ENCODE measurements around the gene GALNT7.
"Not testable (repeated sequence)": the region's sequence is repeated elsewhere in the genome, so short reads cannot be mapped to it uniquely, and the experiment has no call there.

GALNT7 gene, protein sequence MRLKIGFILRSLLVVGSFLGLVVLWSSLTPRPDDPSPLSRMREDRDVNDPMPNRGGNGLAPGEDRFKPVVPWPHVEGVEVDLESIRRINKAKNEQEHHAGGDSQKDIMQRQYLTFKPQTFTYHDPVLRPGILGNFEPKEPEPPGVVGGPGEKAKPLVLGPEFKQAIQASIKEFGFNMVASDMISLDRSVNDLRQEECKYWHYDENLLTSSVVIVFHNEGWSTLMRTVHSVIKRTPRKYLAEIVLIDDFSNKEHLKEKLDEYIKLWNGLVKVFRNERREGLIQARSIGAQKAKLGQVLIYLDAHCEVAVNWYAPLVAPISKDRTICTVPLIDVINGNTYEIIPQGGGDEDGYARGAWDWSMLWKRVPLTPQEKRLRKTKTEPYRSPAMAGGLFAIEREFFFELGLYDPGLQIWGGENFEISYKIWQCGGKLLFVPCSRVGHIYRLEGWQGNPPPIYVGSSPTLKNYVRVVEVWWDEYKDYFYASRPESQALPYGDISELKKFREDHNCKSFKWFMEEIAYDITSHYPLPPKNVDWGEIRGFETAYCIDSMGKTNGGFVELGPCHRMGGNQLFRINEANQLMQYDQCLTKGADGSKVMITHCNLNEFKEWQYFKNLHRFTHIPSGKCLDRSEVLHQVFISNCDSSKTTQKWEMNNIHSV

DNA sequence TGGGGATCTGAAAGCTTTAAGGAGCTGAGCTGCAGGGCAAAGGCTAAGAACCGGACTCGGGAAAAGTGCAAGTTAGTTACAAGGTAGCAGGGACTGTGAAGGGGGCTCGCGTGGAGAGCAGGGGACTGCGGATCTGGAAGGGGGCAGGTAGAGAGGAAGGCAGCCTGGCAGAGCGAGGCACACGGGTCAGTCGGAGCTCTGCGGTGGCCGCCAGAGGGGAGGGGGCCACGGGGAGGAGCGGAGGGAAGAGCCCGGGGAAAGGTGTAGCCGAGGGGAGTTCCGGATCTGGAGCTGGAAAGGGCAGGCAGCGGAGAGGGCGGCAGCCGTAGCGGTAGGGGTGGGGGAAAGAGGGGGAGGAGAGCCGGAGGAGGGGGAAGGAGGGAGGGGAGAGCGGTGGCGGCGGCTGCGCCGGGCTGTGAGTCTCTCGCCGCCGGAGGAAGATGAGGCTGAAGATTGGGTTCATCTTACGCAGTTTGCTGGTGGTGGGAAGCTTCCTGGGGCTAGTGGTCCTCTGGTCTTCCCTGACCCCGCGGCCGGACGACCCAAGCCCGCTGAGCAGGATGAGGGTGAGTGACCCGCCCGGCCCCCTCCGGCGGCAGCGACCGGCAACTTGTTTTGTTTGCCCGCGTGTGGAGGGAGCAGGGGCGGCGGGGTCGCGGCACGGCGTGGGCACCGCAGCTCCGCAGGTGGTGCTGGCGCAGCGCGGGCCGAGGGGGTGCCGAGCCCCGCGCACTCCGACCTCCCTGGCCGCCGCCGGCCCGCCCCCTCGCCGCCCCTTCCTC is at the start of gene GALNT7:
GALNT7 (plus strand) TSS at position 416 of the 782 bp plus-strand sequence; CDS start at position 441, 25 bp downstream.
- no peak for DNase-seq (ENCODE audit: low read depth)

DNA sequence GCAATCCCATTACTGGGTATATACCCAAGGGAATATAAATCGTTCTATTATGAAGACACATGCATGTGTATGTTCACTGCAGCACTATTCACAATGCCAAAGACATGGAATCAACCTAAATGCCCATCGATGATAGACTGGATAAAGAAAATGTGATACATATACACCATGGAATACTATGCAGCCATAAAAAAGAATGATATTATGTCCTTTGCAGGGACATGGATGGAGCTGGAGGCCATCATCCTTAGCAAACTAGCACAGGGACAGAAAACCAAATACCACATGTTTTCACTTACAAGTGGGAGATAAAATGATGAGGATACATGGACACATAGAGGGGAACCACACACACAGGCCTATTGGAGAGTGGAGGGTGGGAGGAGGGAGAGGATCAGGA is 49.8 kb upstream of the GALNT7 start:
- DNase-seq (ENCODE audit: low read depth): not testable (repeated sequence)

DNA sequence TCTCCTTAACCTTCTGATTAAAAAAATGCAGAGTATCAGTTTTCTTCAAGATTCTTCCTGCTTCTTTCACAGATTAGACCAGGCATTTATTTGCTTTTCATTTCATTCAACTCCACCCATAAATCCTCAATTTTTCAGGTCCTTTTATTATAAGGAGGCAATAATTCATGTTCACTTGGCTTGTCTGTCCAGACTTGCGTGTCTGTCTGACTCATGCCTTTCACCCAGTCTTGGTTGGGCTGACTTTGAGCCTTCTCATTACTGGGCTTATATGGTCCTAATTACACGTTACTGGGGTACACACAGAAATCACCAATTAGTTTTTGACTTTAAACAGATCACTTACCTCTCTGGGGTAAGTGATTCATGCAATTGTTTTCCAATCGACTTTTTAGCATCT is 48.8 kb upstream of the GALNT7 start:
- no peak for DNase-seq (ENCODE audit: low read depth)

DNA sequence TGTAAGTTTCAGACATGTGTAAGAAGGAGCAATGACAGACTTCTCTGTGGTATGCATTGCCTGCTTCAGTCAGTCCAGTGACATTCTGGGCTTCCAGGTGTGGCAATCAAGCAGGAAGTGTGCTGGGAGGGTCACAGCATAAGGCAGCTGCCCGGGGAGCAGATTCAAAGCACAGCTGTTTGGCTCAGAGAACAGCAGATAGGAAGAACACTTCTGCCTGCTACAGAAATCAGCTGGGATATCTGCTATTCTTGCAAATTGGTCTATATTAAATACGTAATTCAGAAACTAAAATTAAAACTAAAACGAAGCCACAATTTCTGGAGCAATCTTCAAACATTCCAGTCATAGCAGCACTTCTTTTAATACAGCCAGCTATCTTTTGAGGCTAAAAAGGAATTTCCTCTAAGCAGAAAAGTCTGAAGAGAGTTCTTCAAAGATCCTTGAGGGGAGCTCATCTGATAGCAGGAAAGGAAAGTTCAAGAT is 47.5 kb upstream of the GALNT7 start:
- no peak for DNase-seq (ENCODE audit: low read depth)

DNA sequence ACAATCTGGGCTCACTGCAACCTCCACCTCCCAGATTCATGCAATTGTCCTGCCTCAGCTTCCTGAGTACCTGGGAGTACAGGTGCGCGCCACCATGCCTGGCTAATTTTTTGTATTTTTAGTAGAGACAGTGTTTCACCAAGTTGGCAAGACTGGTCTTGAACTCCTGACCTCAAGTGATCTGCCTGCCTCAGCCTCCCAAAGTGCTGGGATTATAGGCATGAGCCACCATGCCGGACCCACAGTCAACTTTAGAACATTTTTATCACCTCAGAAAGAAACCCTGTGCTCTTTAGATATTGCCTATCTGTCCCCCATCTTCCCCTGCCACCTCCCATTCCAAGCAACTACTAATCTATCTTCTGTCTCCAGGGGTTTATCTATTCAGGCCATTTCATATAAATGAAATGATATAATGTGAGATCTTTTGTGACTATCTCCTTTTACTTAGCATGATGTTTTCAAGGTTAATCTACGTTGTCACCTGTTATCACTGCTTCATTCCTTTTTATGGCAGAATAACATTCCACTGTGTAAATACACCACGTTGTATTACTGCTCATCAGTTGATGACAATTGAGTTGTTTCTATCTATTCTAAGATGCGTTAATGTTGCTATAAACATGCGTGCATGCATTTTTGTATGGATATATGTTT is 44.3 kb upstream of the GALNT7 start:
- DNase-seq (ENCODE audit: low read depth): no peak

DNA sequence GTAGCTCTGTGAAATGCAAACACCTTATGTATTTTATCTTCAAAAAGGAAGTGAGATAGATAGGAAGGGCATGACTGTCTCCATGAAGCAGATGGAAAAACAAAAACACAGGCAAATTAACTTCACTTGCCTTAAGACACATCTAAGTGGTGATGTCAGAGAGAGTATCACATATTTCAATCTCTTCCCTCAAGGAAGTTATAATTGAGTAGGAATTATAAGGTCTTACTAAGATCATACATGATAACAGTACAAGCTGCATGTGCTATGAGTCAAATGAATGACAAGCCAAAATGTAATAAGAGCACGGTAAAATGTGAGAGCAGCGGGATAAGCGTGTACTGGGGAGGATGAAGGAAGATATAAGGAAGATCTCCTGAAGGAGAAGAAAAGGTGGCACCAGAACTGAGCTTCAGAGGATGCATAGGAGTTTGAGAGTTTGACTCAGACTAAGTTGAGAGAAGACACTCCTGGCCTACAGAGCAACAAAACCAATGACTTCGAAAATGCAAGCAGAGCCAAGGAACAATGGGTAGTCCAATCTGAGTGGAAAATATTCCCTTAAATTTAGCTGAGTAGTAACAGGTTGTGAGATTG is 43.3 kb upstream of the GALNT7 start:
- DNase-seq (ENCODE audit: low read depth): no peak

DNA sequence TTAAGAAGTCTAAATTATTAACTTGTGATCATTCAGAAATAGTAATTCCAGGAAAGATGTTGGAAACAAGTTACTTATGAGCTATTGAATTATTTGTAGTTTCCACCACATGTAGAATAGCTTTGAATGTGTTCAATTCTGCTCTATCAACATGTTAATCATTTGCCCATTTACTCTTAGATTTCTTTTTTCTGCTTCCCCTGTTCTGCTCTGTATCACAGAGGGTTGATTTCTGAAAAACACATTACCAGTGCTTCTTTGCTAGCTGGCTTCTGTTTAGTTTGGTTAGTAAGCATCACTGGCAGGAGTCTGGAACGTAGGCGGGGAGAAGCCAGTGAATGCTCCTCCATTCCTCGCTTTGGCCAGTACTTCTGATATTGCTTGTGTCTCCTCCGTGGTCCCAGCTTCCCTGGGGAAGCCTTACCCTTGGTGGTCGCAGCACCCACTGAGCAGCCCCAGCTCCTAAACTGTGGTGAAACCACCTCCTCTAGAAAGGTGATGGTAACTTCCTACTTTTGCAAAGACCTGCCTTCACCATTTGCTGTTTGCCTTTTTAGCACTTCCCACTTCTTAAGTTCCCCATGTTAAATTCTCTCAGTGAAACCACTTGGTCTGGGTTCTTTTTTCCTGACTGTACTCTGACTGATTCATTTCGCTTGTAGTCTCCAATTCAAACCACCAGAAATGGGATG is 40.3 kb upstream of the GALNT7 start:
- DNase-seq (ENCODE audit: low read depth): no peak

DNA sequence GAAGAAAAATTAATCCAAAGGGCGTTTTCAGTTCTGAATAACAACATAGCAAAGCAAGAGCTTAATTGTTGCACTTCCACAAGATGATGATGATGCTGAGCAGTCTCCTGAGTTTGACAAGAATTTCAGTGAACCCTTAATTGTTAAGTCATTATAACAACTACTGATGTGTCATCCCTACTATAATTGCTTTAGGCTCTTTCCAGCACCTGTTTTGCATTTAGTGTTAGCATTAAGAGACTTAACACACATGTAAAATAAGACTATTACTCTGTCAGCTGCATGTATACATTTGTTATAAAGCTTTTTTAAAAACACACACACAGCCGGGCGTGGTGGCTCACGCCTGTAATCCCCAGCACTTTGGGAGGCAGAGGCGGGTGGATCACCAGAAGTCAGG is 37.9 kb upstream of the GALNT7 start:
- no peak for DNase-seq (ENCODE audit: low read depth)

DNA sequence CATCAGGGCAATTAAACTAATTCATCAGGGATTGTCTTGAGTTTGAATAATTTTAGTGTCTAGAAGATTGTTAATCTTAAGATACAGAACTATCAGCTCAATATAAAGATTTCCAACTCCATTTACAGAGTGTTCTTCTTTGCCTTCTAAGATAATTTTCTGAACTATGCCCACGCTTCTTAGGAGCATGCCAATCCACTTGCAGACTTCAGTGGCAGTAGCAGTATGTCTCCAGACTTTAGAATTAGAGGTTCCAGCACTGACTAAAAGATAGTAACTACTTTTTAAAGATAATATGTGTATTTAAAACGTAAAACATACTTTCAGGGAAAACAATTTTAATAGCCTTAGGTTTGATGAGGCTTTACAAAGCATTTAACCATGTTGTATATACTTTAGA is 34.2 kb upstream of the GALNT7 start:
- no peak for DNase-seq (ENCODE audit: low read depth)

DNA sequence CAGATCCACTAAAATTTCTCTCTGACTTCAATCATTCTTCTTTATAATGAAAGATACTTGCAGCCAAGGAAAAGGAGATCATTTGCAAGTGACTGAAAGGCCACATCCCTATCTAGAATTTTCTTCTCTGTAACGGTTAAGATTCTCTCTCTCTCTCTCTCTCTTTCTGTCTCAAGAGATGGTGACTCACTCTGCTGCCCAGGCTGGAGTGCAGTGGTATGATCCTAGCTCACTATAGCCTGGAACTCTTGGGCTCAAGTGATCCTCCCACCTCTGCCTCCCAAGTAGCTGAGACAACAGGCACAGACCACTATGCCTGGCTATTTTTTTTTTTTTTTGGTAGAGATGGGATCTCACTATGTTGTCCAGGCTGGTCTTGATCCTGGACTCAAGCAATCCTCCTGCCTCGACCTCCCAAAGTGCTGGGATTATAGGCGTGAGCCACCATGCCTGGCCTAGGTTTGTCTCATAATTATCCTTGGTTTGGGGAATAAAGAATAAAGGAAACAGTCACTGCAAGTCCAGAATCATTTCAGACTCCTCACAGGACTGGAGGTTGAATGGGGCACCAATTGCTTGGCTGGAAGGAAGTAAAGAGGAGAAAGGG is 33.3 kb upstream of the GALNT7 start:
- no peak for DNase-seq (ENCODE audit: low read depth)

DNA sequence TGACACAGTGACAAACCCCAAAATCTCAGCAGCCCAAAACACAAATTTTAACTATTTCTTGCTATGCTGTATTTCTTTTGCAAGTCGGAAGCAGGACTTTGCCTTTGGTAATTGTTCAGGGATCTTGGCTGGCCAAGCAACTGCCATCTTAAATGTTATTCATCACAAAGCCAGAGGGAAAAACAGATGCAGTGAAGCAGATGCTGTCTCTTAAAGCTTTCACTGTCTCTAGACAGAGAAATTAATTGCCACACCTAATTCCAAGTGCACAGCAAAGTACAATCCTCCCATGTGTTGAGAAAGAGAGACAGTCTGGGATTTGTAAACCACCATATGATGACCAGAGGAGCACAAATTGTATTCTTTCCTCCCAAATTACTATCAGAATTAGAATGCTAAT is 30.0 kb upstream of the GALNT7 start:
- DNase-seq (ENCODE audit: low read depth): no peak

DNA sequence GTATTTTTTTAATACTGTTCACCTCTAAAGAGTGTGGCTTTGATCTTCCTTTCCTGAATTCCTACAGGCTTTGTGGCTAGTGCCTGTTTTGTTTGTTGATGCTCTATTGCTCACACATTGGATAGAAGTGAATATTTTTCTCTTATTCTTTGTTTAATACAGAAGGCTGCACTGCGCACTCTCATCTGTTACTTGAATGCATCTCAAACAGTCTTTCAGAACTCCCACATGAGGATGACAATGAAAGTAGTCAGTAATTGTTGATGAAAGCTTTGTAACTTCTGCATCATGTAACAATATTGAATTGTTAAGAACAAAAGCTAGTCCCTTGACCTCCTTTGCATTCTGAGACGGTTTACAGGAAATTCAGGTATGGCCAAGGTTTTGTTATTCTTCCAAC is 29.1 kb upstream of the GALNT7 start:
- DNase-seq (ENCODE audit: low read depth): no peak

DNA sequence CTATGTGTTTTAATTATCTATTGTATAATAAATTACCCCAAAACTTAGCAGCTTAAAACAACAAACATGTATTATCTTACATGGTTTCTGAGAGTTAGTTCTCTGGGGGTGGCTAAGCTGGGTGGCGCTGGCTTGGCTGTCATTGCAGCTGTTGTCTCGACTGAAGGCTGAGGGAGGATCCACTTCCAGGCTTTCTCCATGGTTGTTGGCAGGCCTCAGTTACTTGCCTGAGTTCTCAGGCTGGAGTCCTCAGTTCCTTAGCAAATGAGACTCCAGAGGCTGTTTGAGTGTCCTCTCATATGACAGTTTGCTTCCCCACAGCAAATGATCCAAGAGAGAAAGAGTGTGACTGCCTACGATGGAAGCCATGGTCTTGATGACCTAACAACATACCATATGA is 23.5 kb upstream of the GALNT7 start:
- no peak for DNase-seq (ENCODE audit: low read depth)

DNA sequence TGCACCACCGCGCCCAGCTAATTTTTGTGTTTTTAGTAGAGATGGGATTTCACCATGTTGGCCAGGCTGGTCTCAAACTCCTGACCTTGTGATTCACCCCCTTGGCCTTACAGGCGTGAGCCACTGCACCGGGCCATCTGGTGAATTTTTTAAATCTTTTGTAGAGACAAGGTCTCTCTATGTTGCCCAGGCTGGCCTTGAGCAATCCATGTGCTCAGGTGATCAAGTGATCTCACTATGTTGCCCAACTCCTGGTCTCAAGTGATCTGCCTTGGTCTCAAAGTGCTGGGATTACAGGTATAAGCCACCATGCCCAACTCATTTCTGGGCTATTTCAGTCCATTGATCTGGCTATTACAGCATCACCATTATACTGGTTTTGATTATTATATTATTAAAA is 22.2 kb upstream of the GALNT7 start:
- no peak for DNase-seq (ENCODE audit: low read depth)

DNA sequence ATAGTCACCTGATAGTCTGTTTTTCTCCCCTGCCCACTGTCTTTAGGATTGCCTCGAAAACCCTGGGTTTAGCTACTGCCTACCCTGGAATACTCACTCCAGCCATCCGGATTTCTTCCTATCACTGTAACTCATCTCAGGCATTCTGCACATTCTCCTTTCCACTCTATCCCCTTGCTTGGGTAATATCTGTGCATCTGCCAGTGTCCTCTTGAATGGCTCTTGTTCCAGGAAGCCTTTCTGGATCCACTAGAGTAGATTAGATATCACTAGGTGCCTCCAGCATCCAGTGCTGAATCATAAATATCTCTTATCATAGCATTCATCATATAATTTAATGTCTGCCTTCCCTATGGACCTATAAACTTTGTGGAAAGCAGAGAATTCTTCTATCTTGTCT is 17.1 kb upstream of the GALNT7 start:
- no peak for DNase-seq (ENCODE audit: low read depth)

DNA sequence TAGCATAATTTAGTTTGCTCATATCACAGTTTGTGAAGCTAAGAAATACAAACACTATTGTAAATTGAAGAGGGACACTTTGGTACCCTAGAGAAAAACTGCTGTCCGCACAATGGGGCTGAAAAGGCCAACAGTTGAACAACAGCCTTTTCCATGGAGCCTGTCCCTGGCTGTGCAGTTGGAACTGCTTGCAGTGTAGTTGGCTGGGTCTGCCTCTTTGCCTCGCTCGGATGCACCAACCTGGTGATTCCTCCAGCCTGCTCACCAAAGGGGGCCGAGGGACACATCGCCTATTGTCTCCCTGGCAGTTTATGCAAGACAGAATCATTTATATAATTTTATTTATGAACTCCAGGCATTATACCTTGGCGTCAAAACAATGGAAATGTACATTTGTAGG is 16.5 kb upstream of the GALNT7 start:
- no peak for DNase-seq (ENCODE audit: low read depth)

DNA sequence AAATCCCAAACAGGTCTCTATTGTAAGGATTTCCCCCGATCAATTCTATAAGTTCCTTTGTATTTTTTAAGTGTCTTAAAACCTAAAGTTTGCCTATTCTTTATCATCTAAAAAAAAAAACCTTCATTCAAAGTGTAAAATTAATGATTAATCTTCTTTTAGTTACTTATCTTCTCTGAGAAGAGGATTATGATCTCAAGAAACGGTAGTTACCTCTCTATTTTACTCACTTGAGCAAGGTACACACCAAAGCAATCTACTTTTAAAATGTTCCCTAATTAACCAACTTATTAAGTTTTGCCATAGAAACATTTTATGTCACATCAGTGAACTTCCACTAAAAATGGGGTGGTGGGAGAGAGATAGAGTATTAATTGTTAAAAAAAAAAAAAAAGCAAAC is 15.2 kb upstream of the GALNT7 start:
- DNase-seq (ENCODE audit: low read depth): no peak

DNA sequence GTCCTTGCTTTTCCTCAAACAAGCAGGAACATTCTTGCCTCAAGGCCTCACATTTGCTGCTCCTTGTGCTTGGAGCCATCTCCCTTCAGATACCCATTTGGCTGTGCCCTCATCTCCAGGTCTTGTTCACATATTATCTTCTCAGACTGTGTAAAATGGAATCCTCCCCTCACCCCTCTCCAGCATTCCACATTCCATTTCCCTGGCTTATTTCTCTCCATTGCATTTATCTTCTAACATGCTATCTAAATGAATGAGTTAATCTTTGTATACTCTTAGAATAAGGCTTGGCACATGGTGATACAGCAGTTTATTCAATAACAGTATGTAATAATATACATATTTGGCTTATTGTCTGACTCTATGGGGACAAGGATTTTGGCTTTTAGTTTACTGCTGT is 8.8 kb upstream of the GALNT7 start:
- DNase-seq (ENCODE audit: low read depth): no peak

DNA sequence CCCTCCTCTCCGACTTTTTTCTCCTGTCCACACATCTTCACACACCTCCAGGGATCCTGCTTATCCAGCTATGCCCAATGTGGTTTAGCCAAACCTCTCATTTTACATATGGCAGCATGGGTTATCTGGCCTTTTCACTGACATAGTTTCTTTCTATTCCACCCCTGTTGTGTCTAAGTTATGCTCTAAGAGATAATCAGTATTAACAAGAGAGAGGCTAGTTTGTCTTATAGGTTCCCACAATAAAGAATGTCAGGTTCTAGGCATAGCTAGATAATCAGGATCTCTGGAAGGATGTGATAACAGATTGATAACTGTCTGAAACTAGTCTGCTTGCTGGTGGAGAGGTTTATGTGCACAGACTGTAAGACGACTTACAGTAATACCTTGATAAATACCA is 7.7 kb upstream of the GALNT7 start:
- DNase-seq (ENCODE audit: low read depth): no peak

DNA sequence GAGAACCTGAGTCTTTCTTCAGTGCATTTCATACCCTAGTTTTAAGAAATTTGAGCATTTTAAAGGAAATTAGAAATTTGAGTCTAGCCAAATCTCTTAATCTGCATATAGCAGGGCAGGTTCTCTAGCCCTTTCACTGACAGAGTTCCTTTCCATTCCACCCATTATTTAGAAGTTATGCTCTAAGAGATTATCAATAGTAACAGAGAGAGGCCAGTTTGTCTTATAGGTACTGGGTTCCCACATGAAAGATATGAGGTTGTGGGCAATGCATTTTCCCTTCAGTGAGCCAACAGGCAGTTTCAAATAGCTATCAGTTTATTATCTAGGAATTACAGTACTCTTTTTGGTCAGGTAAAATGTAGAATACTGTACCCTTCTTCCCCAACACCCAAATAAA is 7.3 kb upstream of the GALNT7 start:
- DNase-seq (ENCODE audit: low read depth): no peak

DNA sequence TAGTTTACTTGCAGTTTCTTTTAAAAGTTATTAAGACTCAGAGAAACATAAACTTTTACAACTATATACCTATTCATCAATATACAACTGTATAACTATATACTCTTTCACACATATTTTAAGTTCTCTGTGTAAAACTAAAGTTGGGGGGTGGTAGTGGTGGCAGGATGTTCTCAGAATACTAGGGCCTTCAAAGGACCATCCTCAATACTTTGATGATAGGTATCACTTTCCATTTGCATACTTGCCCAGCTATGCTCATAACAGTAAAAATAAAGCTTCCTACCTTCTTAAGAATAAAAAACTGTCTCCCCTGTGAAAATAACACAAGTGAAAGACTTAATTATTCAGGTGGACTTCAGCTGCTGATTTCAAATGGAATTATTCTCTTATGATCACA is 2.9 kb upstream of the GALNT7 start:
- no peak for DNase-seq (ENCODE audit: low read depth)

Data from stimulated activated CD8-positive, alpha-beta memory T cell treated with anti-CD3 and anti-CD28 coated beads, Interleukin-15, amount 100 ng/mL, for 1 hour (primary cell).